HG03045 (cell line): ENCODE measurements around the gene MED12L.
"Not testable (repeated sequence)": the region's sequence is repeated elsewhere in the genome, so short reads cannot be mapped to it uniquely, and the experiment has no call there.

Experiments
- ATAC-seq: cut with Tn5 transposase; IDR thresholded peaks from one replicate; pipeline ENCODE4 v1.9.1; 2021; ENCODE audit warnings: mild to moderate bottlenecking, moderate library complexity; ENCODE audit not compliant: unreplicated experiment

MED12L gene

GRCh38 chr3:151236316-151236715 is 150.9 kb downstream of the MED12L start:
- no peak for ATAC-seq

GRCh38 chr3:151236736-151237135 is 151.3 kb downstream of the MED12L start:
- ATAC-seq: no peak

GRCh38 chr3:151242006-151242405 is 156.5 kb downstream of the MED12L start:
- not testable (repeated sequence) for ATAC-seq

DNA sequence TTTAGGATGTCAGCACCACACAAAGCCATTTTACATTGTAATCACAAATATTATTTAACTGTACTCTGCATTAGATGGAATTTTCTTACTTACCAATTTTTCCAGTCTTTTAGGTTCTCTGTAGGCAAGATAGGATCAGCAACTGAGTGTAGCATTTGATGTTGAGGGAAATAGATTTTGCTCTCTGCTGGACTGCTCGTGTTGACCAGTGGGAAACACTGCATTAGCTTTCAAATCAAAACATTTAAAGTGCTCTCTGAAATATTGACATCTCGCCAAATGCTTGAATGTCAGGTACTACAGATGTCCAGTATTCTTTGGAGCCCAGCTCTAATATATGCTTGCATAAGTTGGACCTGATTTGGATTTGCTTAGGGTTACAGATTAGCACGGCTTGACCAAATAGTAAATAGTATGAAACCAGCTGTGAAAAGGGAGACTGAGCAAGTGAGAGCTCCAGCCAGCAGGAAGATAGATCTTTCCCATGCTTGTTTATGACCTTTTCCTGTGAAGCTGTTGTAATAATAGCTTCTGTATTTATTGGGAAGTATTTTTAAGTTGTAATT is 163.4 kb downstream of the MED12L start:
- no peak for ATAC-seq

- no peak for ATAC-seq
Measured at GRCh38 chr3:151256749-151257148, 171.3 kb downstream of the MED12L start.

- ATAC-seq: no peak
Measured at GRCh38 chr3:151259664-151260063, 174.2 kb downstream of the MED12L start.

GRCh38 chr3:151262871-151263525 is 177.5 kb downstream of the MED12L start:
- no peak for ATAC-seq

GRCh38 chr3:151264605-151265004 is 179.1 kb downstream of the MED12L start:
- no peak for ATAC-seq

GRCh38 chr3:151265166-151265565 is 179.7 kb downstream of the MED12L start:
- no peak for ATAC-seq

- ATAC-seq: peak; percentile 98
Measured at GRCh38 chr3:151265866-151266265, 180.4 kb downstream of the MED12L start.

- no peak for ATAC-seq
Measured at GRCh38 chr3:151267066-151267465, 181.6 kb downstream of the MED12L start.

- ATAC-seq: peak; percentile 50
Measured at GRCh38 chr3:151268267-151269235, 183.1 kb downstream of the MED12L start.

DNA sequence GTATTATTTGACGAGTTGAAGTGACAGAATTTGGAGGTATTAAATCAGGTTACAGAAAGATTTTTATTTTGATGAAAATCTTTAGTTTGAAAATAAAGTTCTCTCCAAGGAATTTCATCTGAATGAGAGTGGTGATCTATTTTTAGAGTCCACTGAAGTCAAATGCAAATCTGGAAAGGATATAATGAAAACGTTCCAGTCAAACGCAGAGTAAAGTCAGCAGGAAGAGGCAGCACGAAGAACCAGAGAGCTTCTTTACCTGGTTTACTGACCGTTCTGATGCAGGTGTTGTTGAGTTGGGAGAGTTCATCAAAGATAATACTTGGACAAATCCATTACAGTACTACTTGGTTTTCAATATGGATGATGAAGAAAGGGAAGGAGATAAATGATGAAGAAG is 184.2 kb downstream of the MED12L start:
- no peak for ATAC-seq

- ATAC-seq: no peak
Measured at GRCh38 chr3:151275091-151275490, 189.6 kb downstream of the MED12L start.

GRCh38 chr3:151276038-151276686 is 190.7 kb downstream of the MED12L start:
- peak; percentile 15 for ATAC-seq

DNA sequence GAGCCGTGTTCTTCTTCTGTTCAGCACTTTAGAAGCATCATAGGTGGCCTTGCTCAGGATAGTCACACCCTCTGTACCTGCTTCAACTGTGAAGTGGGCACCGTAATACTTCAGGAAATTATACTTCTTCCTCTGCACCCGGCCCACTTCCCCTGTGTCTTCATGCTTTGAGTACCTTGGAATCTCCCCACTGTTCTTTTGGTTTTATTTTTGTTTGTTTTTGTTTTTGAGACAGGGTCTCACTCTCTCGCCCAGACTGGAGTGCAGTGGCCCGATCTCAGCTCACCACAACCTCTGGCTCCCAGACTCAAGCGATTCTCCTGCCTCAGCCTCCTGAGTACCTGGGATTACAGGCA is 191.2 kb downstream of the MED12L start:
- peak; percentile 67 for ATAC-seq

DNA sequence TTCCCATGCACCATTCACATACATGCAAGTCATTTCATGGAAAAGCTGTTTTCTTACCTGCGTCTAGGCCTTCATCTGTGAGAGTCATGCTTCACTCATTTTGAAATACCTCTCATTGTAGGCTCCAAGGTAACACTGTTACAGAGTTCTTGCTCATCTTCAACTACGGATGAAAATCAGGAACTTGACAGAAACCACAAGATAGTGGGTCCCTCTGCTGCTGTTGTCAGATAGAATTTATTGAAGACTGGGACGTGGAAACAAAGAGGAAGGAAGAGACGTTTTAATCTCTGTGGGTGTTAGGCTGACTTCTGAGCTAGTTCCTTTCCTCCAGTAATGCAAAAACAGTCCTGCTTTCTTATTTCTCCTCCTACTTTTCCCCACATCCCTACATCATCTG is 192.8 kb downstream of the MED12L start, which contains the start of gene P2RY14:
P2RY14 (minus strand) TSS at position 313 of the 400 bp plus-strand sequence. CDS start 64,226 bp downstream, outside the sequence.
- no peak for ATAC-seq

GRCh38 chr3:151281671-151282324 is 196.3 kb downstream of the MED12L start:
- no peak for ATAC-seq

GRCh38 chr3:151282921-151283320 is 197.5 kb downstream of the MED12L start:
- no peak for ATAC-seq

GRCh38 chr3:151283387-151283786 is 197.9 kb downstream of the MED12L start:
- no peak for ATAC-seq
